ENCODE measurements around the gene BMERB1. TPM values are rescaled to one million over a fixed set of nuclear protein-coding genes. Genes with fewer than 3 reads are reported as not detected.

Gene BMERB1
- total and polyA plus RNA-seq, 9 of the 15 experiments (the other 6 are each of a cell fraction or from before 2014, with no cell fraction given): 0.29 to 2.9 (median 0.94) TPM

- DNase-seq (ENCODE audit: extremely low read depth in 1 of 4, low spot score in 3 of 4): no peak
- Histone ChIP-seq H3K9me1 (ENCODE audit: control insufficient read depth, insufficient read depth, low read length) (no peaks in the 10 kb centered on the region), H3K4me3 (no peak overlapping the region), H3K27ac (ENCODE audit: extremely low read depth, low read depth, low read length) (no peak overlapping the region), H4K20me1 (replicated peaks; ENCODE audit: control insufficient read depth, insufficient read depth, low read length) (no peaks in the 10 kb centered on the region), H3K79me2 (ENCODE audit: control insufficient read depth, insufficient read depth, low read length) (no peaks in the 10 kb centered on the region), H3K9me3 (replicated peaks; ENCODE audit: control insufficient read depth, insufficient read depth, low read depth, low read length) (no peaks in the 10 kb centered on the region), H3K4me2 (ENCODE audit: insufficient read depth, low read length) (no peak overlapping the region), H2AFZ (ENCODE audit: low read depth, low read length) (no peak overlapping the region), H3K36me3 (ENCODE audit: control insufficient read depth, insufficient read depth, low read length) (no peaks in the 10 kb centered on the region), H3K9ac (ENCODE audit: insufficient read depth in 1 of 2, low read depth in 2 of 2, low read length in 2 of 2) (no peak overlapping the region), H3K27me3 (ENCODE audit: control insufficient read depth in 2 of 2, insufficient read depth in 2 of 2, low read length in 2 of 2) (peaks cover 5 to 19% of the 10 kb centered on the region in 2 experiments; a peak in 4 of 5 replicates), H3K4me1 (replicated peaks in 1 of 2; ENCODE audit: control insufficient read depth in 2 of 2, insufficient read depth in 2 of 2, low read length in 2 of 2) (no peaks in the 10 kb centered on the region)
- POLR2A ChIA-PET: no interaction called here
- no peak for FAIRE-seq
- WGBS (ENCODE audit: insufficient coverage, low coverage, missing lambda C conversion rate): 6% methylated on average over 3 of the region's 3 CpGs
- ATAC-seq: no peak
- intact Hi-C loops (cut with micrococcal nuclease): no loop called here
- in situ Hi-C loops (cut with MboI): no loop called here
- TF ChIP-seq RBM17 (IDR thresholded peaks at IDR 0.05; ENCODE audit: borderline replicate concordance, low read depth, low read length) (no peak), ZNF584 (CRISPR knock-in tag; IDR thresholded peaks at IDR 0.05; ENCODE audit: low read depth) (no peak), ZBTB8A (IDR thresholded peaks at IDR 0.05; ENCODE audit: partially characterized antibody) (no peak), MTA3 (IDR thresholded peaks at IDR 0.05; ENCODE audit: borderline replicate concordance) (no peak), NFIC (IDR thresholded peaks at IDR 0.05) (no peak), BCOR (IDR thresholded peaks at IDR 0.05) (no peak), ARID3B (CRISPR knock-in tag; IDR thresholded peaks at IDR 0.05; ENCODE audit: borderline replicate concordance) (no peak), POLR2H (tag; IDR thresholded peaks at IDR 0.05; ENCODE audit: low read depth) (no peak), CGGBP1 (CRISPR knock-in tag; IDR thresholded peaks at IDR 0.05) (no peak), ZBTB43 (CRISPR knock-in tag; IDR thresholded peaks at IDR 0.05) (no peak), ZBTB34 (CRISPR knock-in tag; IDR thresholded peaks at IDR 0.05) (no peak), ZNF507 (tag; conservative IDR thresholded peaks at IDR 0.05) (no peak), IRF2 (CRISPR knock-in tag; IDR thresholded peaks at IDR 0.05) (no peak)
- CTCF ChIA-PET (ENCODE audit: low intra/inter-chr PET ratio): no interaction called here
- BruUV-seq (replicated peaks): no TSS peak
These were observed 35.1 kb upstream of the BMERB1 start for GRCh38 chr16:15399317-15399716.

Data from K562 (cell line).